Ovary (tissue), 9 donors: ENCODE results near the gene AFAP1. TPM values are rescaled to one million over a fixed set of nuclear protein-coding genes. Genes with fewer than 3 reads are reported as not detected.

Experiments used
- DNase-seq, 5 donors: peaks; one replicate each; pipeline ENCODE4 v3.0.0-alpha.2; 2019 to 2020
- H3K27ac ChIP-seq, 2 donors: fragments of 200-600 bp; one replicate each; pipeline versions ENCODE4 v1.5.1 to v1.8.0; 2019 to 2022
- H3K27me3 ChIP-seq: fragments of 200-600 bp; one replicate; pipeline ENCODE4 v1.8.0; 2022
- H3K36me3 ChIP-seq: fragments of 200-600 bp; sonication (generic); one replicate; pipeline ENCODE4 v1.5.1; 2019
- H3K4me1 ChIP-seq: one replicate; pipeline ENCODE4 v1.8.1; 2013; ENCODE audit warnings: mild to moderate bottlenecking, moderate library complexity; ENCODE audit not compliant: insufficient read depth
- H3K4me3 ChIP-seq: fragments of 200-600 bp; sonication (generic); one replicate; pipeline ENCODE4 v1.5.1; 2017
- H3K9me3 ChIP-seq, 2 donors: fragments of 200-600 bp in 1 of 2; sonication (generic) in 1 of 2; one replicate each; pipeline versions ENCODE4 v1.5.1 to v1.8.1; 2013 to 2019; ENCODE audit warnings: mild to moderate bottlenecking in 1 of 2, moderate library complexity in 1 of 2
- CTCF ChIP-seq, 3 donors: fragments of 450-650 bp in 2 of 3; fragments of 200-600 bp in 1 of 3; IDR thresholded peaks; one replicate each; pipeline versions ENCODE4 v1.5.1 to v1.8.0; 2016 to 2022; ENCODE audit warnings: antibody characterized with exemption in 3 of 3, mild to moderate bottlenecking in 1 of 3
- EP300 ChIP-seq: sonication (generic); formaldehyde crosslinking; IDR thresholded peaks from one replicate; pipeline ENCODE4 v1.6.1; 2017; ENCODE audit warnings: antibody characterized with exemption
- POLR2A ChIP-seq: fragments of 450-650 bp; IDR thresholded peaks from one replicate; pipeline ENCODE4 v1.6.1; 2017; ENCODE audit warnings: antibody characterized with exemption, mild to moderate bottlenecking, moderate library complexity
- WGBS, 3 donors: extraction: QIAGEN DNeasy Blood & Tissue Kit in 1 of 3; methylation state at CpG; one replicate each; pipeline versions ENCODE4 v1.1.5 to v1.1.7; 2013 to 2017; 5-methylcytosine and 5-hydroxymethylcytosine counted together
- intact Hi-C, 4 donors: fragments of 100-400 bp; cut with DNase I; formaldehyde crosslinking; loops; one replicate each; pipeline versions ENCODE4 v1.11.0 to v1.15.1; 2022 to 2023
- polyA plus RNA-seq, 2 donors: library from polyadenylated mRNA; stranded (reverse); fragments of 200-250 nt in 1 of 2; fragments of 350-450 nt in 1 of 2; fragmentation: Illumina TruSeq in 1 of 2; extraction: RNeasy Lipid Tissue Mini Kit (QIAGEN cat#74804) in 1 of 2; gene quantifications; one replicate each; pipeline ENCODE4 v1.2.3, GENCODE V29; 2013 to 2014
- total RNA-seq, 7 donors: library from RNA; depleted of rRNA in 2 of 7; stranded (reverse); fragments of >200 nt in 2 of 7; fragmentation: NEBNext Ultra II Directional in 3 of 7; extraction: Animal tissue kit (Norgen Biotek cat#: 25700) in 3 of 7; gene quantifications; one replicate each; pipeline versions ENCODE4 v1.1.0 to v1.2.4, GENCODE V29; 2016 to 2023
- donor health status: DM: no; HTN: no; CAD: no; lungs with moderate emphysema.
- donor health status: DM: no; HTN: no; CAD: no.
- donor health status: Bipolar disorder and iron deficiency.
- donor health status: DM: yes; HTN: yes; CAD: no.
- donor health status: DM: no; HTN: no; CAD: no.
- donor health status: DM: yes; HTN: yes; CAD: no.

Gene AFAP1
- total and polyA plus RNA-seq, 9 donors = 8.6 to 42.3 (median 23.0) TPM

GRCh38 chr4:7857993-7858392, 81.7 kb downstream of the AFAP1 start:
- TF ChIP-seq EP300 (no peak), CTCF (IDR thresholded peaks at IDR 0.05) (no peak), POLR2A (no peak)
- intact Hi-C loops = no loop called here
- 48 to 66% (median 62%) methylated on average over 2 of the region's 2 CpGs for WGBS, 3 donors
- no peak for DNase-seq
- Histone ChIP-seq H3K27ac (no peak overlapping the region), H3K9me3 (no peaks in the 10 kb centered on the region), H3K36me3 (no peaks in the 10 kb centered on the region), H3K4me3 (no peak overlapping the region), H3K27me3 (no peaks in the 10 kb centered on the region), H3K4me1 (peaks cover 8% of the 10 kb centered on the region)

GRCh38 chr4:7857238-7857701, 82.4 kb downstream of the AFAP1 start:
- H3K36me3 ChIP-seq = no peaks in the 10 kb centered on the region
- H3K9me3 ChIP-seq = no peaks in the 10 kb centered on the region
- 10 to 20% (median 14%) methylated on average over 8 of the region's 8 CpGs for WGBS, 3 donors
- TF ChIP-seq POLR2A = no peak
- no peak for TF ChIP-seq CTCF (IDR thresholded peaks at IDR 0.05)
- no peak for TF ChIP-seq EP300
- H3K4me3 ChIP-seq = no peak overlapping the region
- no peaks in the 10 kb centered on the region for H3K27me3 ChIP-seq
- peaks cover 8% of the 10 kb centered on the region for H3K4me1 ChIP-seq
- DNase-seq = no peak
- peak overlapping the region in 1 of 2 donors; percentile 31 for H3K27ac ChIP-seq
- intact Hi-C loops = no loop called here

- WGBS, 3 donors = 91 to 96% (median 94%) methylated on average over 10 of the region's 10 CpGs
- peaks cover 3% of the 10 kb centered on the region for H3K4me1 ChIP-seq
- no peak overlapping the region for H3K27ac ChIP-seq
- H3K4me3 ChIP-seq = no peak overlapping the region
- TF ChIP-seq CTCF (IDR thresholded peaks at IDR 0.05) (no peak), POLR2A (no peak), EP300 (no peak)
- DNase-seq = no peak
- no peaks in the 10 kb centered on the region for H3K9me3 ChIP-seq
- H3K36me3 ChIP-seq = no peaks in the 10 kb centered on the region
- intact Hi-C loops = no loop called here
- no peaks in the 10 kb centered on the region for H3K27me3 ChIP-seq
These were observed 83.9 kb downstream of the AFAP1 start for GRCh38 chr4:7855731-7856130.

- intact Hi-C loops = no loop called here
- peaks cover 3% of the 10 kb centered on the region for H3K4me1 ChIP-seq
- TF ChIP-seq EP300 = no peak
- no peak for TF ChIP-seq POLR2A
- TF ChIP-seq CTCF (IDR thresholded peaks at IDR 0.05) = no peak
- H3K27ac ChIP-seq = no peak overlapping the region
- H3K9me3 ChIP-seq = no peaks in the 10 kb centered on the region
- WGBS, 3 donors = 82 to 83% (median 83%) methylated on average over 9 of the region's 9 CpGs
- no peaks in the 10 kb centered on the region for H3K36me3 ChIP-seq
- no peak overlapping the region for H3K4me3 ChIP-seq
- DNase-seq = no peak
- no peaks in the 10 kb centered on the region for H3K27me3 ChIP-seq
These were observed 84.8 kb downstream of the AFAP1 start for GRCh38 chr4:7854697-7855370.
